Measurements from ENCODE around the gene KIF25. TPM values are rescaled to one million over a fixed set of nuclear protein-coding genes. Genes with fewer than 3 reads are reported as not detected.
"Not testable (repeated sequence)": the region's sequence is repeated elsewhere in the genome, so short reads cannot be mapped to it uniquely, and the experiment has no call there.

Gene KIF25
- total RNA-seq, 1 donor from 2014 or later: not detected

DNA sequence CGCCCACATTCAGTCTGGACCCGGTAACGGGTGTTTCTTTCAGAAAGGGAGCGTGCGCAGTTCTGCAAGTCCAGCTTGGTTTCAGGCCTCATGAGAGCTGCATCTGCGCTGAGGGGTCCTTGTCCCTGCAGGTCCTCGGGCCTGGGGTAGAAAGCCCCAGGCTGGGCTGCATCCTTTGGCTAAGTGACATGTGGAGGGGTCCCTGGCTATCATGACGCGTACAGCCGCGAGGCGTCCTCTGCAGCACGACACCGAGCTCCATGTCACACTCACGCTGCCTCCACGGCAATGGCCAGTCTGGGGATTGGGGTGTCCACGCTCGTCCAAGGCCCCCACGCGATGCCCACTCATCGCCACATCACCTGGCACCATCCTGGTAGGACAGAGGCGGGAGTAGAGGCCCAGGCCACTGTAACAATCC lies 1.7 kb upstream of the KIF25 start:
- Mint-ChIP-seq H3K36me3 (ENCODE audit: unreplicated experiment) (no peaks in the 10 kb centered on the region), H3K27ac (ENCODE audit: unreplicated experiment) (no peak overlapping the region), H3K4me3 (ENCODE audit: unreplicated experiment) (no peak overlapping the region), H3K27me3 (ENCODE audit: unreplicated experiment) (peaks cover 21% of the 10 kb centered on the region), H3K9me3 (ENCODE audit: unreplicated experiment) (no peaks in the 10 kb centered on the region), H3K4me1 (ENCODE audit: unreplicated experiment) (no peaks in the 10 kb centered on the region)
- TF ChIP-seq, protein P1, sequence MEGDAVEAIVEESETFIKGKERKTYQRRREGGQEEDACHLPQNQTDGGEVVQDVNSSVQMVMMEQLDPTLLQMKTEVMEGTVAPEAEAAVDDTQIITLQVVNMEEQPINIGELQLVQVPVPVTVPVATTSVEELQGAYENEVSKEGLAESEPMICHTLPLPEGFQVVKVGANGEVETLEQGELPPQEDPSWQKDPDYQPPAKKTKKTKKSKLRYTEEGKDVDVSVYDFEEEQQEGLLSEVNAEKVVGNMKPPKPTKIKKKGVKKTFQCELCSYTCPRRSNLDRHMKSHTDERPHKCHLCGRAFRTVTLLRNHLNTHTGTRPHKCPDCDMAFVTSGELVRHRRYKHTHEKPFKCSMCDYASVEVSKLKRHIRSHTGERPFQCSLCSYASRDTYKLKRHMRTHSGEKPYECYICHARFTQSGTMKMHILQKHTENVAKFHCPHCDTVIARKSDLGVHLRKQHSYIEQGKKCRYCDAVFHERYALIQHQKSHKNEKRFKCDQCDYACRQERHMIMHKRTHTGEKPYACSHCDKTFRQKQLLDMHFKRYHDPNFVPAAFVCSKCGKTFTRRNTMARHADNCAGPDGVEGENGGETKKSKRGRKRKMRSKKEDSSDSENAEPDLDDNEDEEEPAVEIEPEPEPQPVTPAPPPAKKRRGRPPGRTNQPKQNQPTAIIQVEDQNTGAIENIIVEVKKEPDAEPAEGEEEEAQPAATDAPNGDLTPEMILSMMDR (IDR thresholded peaks at IDR 0.05): no peak
- peak; percentile 79 for DNase-seq (ENCODE audit: extremely low spot score, unreplicated experiment)

DNA sequence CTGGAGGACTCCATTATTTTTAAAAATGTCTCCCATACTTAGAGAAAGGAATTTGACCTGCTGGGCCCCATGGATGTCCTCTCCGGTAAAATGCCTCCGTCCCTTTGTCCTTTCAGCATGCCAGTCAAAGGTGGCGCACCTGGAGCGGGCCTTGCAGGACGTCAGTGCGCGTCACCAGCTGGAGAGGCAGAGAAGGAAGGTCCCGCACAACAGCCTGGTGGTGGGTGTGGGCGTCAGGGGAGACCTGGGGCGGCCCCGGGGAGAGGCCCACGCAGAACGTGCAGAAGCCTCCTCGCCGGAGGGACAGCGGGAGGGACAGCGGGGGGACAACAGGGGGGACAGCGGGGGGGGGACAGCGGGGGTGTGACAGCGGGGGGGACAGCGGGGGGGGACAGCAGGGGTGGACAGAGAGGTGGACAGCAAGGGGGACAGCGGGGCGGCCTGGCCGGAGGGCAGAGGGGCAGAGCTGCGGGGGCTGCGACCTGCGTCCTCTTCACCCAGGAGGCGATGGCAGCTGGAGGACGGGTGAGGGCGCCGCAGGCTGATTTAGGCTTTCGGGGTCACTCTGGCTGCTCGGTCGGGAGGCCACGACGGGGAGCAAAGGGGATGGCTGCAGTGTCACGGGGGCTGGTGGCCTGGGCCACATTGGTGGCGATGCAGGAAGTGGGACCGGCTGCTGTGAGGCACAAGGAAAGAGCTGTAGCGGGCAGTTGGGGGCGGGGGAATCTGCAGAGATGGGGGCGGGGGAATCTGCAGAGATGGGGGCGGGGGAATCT lies 859 bp upstream of the KIF25 start:
- peaks cover 21% of the 10 kb centered on the region for H3K27me3 Mint-ChIP-seq (ENCODE audit: unreplicated experiment)
- TF ChIP-seq, protein P1 (IDR thresholded peaks at IDR 0.05): no peak
- no peak overlapping the region for H3K27ac Mint-ChIP-seq (ENCODE audit: unreplicated experiment)
- H3K4me1 Mint-ChIP-seq (ENCODE audit: unreplicated experiment): no peaks in the 10 kb centered on the region
- no peak overlapping the region for H3K4me3 Mint-ChIP-seq (ENCODE audit: unreplicated experiment)
- no peaks in the 10 kb centered on the region for H3K9me3 Mint-ChIP-seq (ENCODE audit: unreplicated experiment)
- H3K36me3 Mint-ChIP-seq (ENCODE audit: unreplicated experiment): no peaks in the 10 kb centered on the region
- peak; percentile 69 for DNase-seq (ENCODE audit: extremely low spot score, unreplicated experiment)

DNA sequence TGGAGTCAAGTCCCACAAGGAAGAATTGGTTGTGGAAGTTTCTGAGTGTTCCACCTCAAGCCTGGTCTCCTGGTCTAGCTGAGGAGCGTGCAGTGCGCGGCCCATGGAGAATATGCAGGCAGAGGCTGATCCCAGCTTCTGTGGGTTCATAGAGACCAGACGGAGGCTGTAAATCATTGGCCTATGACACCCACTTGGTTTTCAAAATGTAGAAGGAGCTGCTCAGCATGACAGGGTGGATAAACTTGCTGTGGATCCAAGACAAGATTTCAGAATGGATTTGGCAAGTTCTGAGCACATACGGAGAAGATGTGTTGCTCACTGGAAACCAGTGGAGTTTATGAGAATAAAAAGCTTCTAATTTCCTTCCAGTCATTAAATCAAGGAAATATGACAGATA lies 744 bp downstream of the KIF25 start:
- no peak for DNase-seq (ENCODE audit: extremely low spot score, unreplicated experiment)
- Mint-ChIP-seq H3K27ac (ENCODE audit: unreplicated experiment) (no peak overlapping the region), H3K9me3 (ENCODE audit: unreplicated experiment) (no peaks in the 10 kb centered on the region), H3K4me3 (ENCODE audit: unreplicated experiment) (no peak overlapping the region), H3K36me3 (ENCODE audit: unreplicated experiment) (no peaks in the 10 kb centered on the region), H3K27me3 (ENCODE audit: unreplicated experiment) (peaks cover 21% of the 10 kb centered on the region), H3K4me1 (ENCODE audit: unreplicated experiment) (peaks cover 2% of the 10 kb centered on the region)
- TF ChIP-seq, protein P1 (IDR thresholded peaks at IDR 0.05): no peak

DNA sequence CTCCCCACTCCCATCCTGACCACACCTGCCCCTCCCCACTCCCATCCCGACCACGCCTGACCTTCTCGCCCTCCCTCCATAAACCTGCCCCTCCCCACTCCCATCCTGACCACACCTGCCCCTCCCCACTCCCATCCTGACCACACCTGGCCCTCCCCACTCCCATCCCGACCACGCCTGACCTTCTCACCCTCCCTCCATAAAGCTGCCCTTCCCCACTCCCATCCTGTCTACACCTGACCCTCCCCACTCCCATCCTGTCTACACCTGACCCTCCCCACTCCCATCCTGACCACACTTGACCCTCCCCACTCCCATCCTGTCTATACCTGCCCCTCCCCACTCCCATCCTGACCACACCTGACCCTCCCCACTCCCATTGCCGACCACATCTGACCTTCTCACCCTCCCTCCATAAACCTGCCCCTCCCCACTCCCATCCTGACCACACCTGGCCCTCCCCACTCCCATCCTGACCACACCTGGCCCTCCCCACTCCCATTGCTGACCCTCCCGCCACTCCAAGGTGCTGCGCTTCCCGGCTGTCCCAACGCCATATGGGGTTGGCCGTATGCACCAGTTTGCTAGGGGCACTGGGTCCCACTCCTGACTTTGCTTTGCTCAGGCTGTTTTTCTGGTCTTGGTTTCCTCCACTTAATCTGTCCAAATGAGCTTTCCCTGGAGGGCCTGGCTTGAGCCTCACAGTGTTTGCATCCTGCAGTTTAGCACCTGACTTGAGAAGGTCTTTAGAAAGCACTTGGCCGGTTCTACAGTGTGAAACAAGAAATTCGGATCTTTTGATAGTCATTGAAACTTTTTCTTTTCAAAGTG lies 2.9 kb downstream of the KIF25 start:
- Mint-ChIP-seq H3K36me3 (ENCODE audit: unreplicated experiment) (peaks cover 3% of the 10 kb centered on the region), H3K4me3 (ENCODE audit: unreplicated experiment) (no peak overlapping the region), H3K27ac (ENCODE audit: unreplicated experiment) (no peak overlapping the region), H3K9me3 (ENCODE audit: unreplicated experiment) (no peaks in the 10 kb centered on the region), H3K27me3 (ENCODE audit: unreplicated experiment) (peaks cover 22% of the 10 kb centered on the region), H3K4me1 (ENCODE audit: unreplicated experiment) (peaks cover 4% of the 10 kb centered on the region)
- TF ChIP-seq, protein P1 (IDR thresholded peaks at IDR 0.05): no peak
- peak; percentile 60 for DNase-seq (ENCODE audit: extremely low spot score, unreplicated experiment)

DNA sequence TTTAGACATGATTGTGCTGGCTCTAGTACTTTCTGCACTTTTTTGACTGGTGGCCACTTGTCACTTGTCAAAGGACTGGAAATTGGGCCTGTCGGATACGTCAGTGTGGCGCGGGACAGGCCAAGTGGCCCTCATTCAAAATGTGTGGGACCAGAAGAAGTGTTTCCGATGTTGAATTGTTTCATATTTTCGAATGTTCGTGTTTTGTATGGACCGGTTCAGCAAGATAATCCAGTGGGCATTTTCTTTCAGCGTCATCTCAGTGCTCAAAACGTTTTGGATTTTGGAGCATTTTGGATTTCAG lies 3.5 kb downstream of the KIF25 start:
- TF ChIP-seq, protein P1 (IDR thresholded peaks at IDR 0.05): no peak
- Mint-ChIP-seq H3K27me3 (ENCODE audit: unreplicated experiment) (peaks cover 22% of the 10 kb centered on the region), H3K36me3 (ENCODE audit: unreplicated experiment) (peaks cover 3% of the 10 kb centered on the region), H3K27ac (ENCODE audit: unreplicated experiment) (no peak overlapping the region), H3K4me3 (ENCODE audit: unreplicated experiment) (no peak overlapping the region), H3K9me3 (ENCODE audit: unreplicated experiment) (no peaks in the 10 kb centered on the region), H3K4me1 (ENCODE audit: unreplicated experiment) (peaks cover 4% of the 10 kb centered on the region)
- peak; percentile 56 for DNase-seq (ENCODE audit: extremely low spot score, unreplicated experiment)

DNA sequence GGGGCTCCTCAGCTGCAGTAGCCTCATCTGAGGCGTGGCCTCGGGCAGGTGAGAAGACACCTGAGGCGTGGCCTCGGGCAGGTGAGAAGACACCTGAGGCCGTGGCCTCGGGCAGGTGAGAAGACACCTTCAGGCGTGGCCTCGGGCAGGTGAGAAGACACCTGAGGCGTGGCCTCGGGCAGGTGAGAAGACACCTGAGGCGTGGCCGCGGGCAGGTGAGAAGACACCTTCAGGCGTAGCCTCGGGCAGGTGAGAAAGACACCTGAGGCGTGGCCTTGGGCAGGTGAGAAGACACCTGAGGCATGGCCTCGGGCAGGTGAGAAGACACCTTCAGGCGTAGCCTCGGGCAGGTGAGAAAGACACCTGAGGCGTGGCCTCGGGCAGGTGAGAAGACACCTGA lies 4.0 kb downstream of the KIF25 start:
- not testable (repeated sequence) for H3K36me3 Mint-ChIP-seq (ENCODE audit: unreplicated experiment); H3K9me3 Mint-ChIP-seq (ENCODE audit: unreplicated experiment); H3K27ac Mint-ChIP-seq (ENCODE audit: unreplicated experiment); H3K4me3 Mint-ChIP-seq (ENCODE audit: unreplicated experiment); H3K4me1 Mint-ChIP-seq (ENCODE audit: unreplicated experiment)
- DNase-seq (ENCODE audit: extremely low spot score, unreplicated experiment): peak; percentile 64
- peaks cover 22% of the 10 kb centered on the region for H3K27me3 Mint-ChIP-seq (ENCODE audit: unreplicated experiment)

Data from osteocyte (in vitro differentiated cells).